ENCODE measurements around the gene SDK1. TPM values are rescaled to one million over a fixed set of nuclear protein-coding genes. Genes with fewer than 3 reads are reported as not detected.

The SDK1 gene
- total and polyA plus RNA-seq, 10 of the 15 experiments (the other 5 are each of a cell fraction or from before 2014, with no cell fraction given), result 0.14 to 0.33 TPM; not detected in 8

DNA sequence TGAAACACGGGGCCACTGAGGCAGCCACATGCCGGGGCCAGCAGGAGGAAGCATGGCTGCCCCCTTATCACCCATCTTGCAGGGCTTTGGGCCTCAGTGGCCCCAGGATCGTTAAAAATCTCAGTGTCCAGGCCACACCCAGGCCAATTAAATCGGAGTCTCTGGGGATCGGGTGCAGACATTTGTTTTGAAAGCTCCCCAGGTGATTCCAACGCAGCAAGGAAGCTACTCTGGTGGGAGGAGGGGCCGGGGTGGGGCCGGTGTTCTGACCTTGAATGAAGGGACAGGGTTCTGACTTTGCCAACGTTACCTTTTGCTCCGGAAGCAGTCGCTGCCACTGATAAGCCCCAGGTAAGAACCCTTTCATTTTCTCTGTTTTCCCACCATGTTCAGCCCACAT, 968.7 kb downstream of the SDK1 start:
- RAD21 ChIA-PET (ENCODE audit: unreplicated experiment), result no interaction called here
- DNase-seq (ENCODE audit: low read depth, low spot score) (no peak), FAIRE-seq (no peak), ATAC-seq (no peak)
- Histone ChIP-seq H3K4me3 (no peak overlapping the region), H3K27me3 (replicated peaks in 1 of 2; ENCODE audit: control insufficient read depth in 2 of 2, insufficient read depth in 2 of 2, low read length in 1 of 2) (no peaks in the 10 kb centered on the region), H2AFZ (ENCODE audit: control insufficient read depth, low read depth, low read length) (no peak overlapping the region), H3K36me3 (ENCODE audit: control insufficient read depth in 2 of 2, insufficient read depth in 2 of 2, low read length in 1 of 2) (no peaks in the 10 kb centered on the region), H4K20me1 (ENCODE audit: control insufficient read depth, insufficient read depth) (no peaks in the 10 kb centered on the region), H3K79me2 (ENCODE audit: control insufficient read depth, insufficient read depth, low read length) (no peaks in the 10 kb centered on the region), H3K27ac (ENCODE audit: control insufficient read depth, insufficient read depth) (no peak overlapping the region), H3K4me1 (ENCODE audit: control insufficient read depth, insufficient read depth, low read length) (no peaks in the 10 kb centered on the region), H3K4me2 (ENCODE audit: control insufficient read depth, insufficient read depth) (no peak overlapping the region), H3K9ac (ENCODE audit: control insufficient read depth, insufficient read depth, low read length) (no peak overlapping the region), H3K9me3 (replicated peaks; ENCODE audit: control insufficient read depth, insufficient read depth, low read length) (peaks cover 2% of the 10 kb centered on the region; the same call in 1 of the 3 replicates)
- SMC1A ChIA-PET (ENCODE audit: uncharacterized antibody, unreplicated experiment), result no interaction called here
- intact Hi-C loops (cut with micrococcal nuclease; ENCODE audit: unreplicated experiment) (no loop called here), in situ Hi-C loops (cut with MboI) (no loop called here)
- POLR2A ChIA-PET, result no interaction called here
- no TSS peak for BruUV-seq (replicated peaks)
- TF ChIP-seq, protein P1, sequence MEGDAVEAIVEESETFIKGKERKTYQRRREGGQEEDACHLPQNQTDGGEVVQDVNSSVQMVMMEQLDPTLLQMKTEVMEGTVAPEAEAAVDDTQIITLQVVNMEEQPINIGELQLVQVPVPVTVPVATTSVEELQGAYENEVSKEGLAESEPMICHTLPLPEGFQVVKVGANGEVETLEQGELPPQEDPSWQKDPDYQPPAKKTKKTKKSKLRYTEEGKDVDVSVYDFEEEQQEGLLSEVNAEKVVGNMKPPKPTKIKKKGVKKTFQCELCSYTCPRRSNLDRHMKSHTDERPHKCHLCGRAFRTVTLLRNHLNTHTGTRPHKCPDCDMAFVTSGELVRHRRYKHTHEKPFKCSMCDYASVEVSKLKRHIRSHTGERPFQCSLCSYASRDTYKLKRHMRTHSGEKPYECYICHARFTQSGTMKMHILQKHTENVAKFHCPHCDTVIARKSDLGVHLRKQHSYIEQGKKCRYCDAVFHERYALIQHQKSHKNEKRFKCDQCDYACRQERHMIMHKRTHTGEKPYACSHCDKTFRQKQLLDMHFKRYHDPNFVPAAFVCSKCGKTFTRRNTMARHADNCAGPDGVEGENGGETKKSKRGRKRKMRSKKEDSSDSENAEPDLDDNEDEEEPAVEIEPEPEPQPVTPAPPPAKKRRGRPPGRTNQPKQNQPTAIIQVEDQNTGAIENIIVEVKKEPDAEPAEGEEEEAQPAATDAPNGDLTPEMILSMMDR (IDR thresholded peaks at IDR 0.05 in 2 of 3, conservative IDR thresholded peaks at IDR 0.05 in 1 of 3; ENCODE audit: control insufficient read depth in 2 of 3, extremely low read depth in 1 of 3, insufficient read depth in 1 of 3, low read depth in 3 of 3, low read length in 3 of 3), result no peak
- no peak for TF ChIP-seq PML (IDR thresholded peaks at IDR 0.05; ENCODE audit: low read length)
- TF ChIP-seq, protein P2, sequence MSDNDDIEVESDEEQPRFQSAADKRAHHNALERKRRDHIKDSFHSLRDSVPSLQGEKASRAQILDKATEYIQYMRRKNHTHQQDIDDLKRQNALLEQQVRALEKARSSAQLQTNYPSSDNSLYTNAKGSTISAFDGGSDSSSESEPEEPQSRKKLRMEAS (IDR thresholded peaks at IDR 0.05; ENCODE audit: low read depth, low read length), result no peak
- TF ChIP-seq NFYB (IDR thresholded peaks at IDR 0.05; ENCODE audit: insufficient read depth, low read depth, low read length), result no peak
- no peak for TF ChIP-seq FOS (IDR thresholded peaks at IDR 0.05; ENCODE audit: borderline replicate concordance, extremely low read depth, insufficient read length)
- no peak for TF ChIP-seq KAT2A (conservative IDR thresholded peaks at IDR 0.05; ENCODE audit: control insufficient read depth, low read depth, low read length)
- TF ChIP-seq FOXK2 (IDR thresholded peaks at IDR 0.05), result no peak
- no peak for TF ChIP-seq CREM (IDR thresholded peaks at IDR 0.05; ENCODE audit: low read depth)
- TF ChIP-seq, protein P3, sequence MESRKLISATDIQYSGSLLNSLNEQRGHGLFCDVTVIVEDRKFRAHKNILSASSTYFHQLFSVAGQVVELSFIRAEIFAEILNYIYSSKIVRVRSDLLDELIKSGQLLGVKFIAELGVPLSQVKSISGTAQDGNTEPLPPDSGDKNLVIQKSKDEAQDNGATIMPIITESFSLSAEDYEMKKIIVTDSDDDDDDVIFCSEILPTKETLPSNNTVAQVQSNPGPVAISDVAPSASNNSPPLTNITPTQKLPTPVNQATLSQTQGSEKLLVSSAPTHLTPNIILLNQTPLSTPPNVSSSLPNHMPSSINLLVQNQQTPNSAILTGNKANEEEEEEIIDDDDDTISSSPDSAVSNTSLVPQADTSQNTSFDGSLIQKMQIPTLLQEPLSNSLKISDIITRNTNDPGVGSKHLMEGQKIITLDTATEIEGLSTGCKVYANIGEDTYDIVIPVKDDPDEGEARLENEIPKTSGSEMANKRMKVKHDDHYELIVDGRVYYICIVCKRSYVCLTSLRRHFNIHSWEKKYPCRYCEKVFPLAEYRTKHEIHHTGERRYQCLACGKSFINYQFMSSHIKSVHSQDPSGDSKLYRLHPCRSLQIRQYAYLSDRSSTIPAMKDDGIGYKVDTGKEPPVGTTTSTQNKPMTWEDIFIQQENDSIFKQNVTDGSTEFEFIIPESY (IDR thresholded peaks at IDR 0.05), result no peak
- no peak for TF ChIP-seq MXI1 (IDR thresholded peaks at IDR 0.05; ENCODE audit: low read depth, low read length)
- TF ChIP-seq, protein P4, sequence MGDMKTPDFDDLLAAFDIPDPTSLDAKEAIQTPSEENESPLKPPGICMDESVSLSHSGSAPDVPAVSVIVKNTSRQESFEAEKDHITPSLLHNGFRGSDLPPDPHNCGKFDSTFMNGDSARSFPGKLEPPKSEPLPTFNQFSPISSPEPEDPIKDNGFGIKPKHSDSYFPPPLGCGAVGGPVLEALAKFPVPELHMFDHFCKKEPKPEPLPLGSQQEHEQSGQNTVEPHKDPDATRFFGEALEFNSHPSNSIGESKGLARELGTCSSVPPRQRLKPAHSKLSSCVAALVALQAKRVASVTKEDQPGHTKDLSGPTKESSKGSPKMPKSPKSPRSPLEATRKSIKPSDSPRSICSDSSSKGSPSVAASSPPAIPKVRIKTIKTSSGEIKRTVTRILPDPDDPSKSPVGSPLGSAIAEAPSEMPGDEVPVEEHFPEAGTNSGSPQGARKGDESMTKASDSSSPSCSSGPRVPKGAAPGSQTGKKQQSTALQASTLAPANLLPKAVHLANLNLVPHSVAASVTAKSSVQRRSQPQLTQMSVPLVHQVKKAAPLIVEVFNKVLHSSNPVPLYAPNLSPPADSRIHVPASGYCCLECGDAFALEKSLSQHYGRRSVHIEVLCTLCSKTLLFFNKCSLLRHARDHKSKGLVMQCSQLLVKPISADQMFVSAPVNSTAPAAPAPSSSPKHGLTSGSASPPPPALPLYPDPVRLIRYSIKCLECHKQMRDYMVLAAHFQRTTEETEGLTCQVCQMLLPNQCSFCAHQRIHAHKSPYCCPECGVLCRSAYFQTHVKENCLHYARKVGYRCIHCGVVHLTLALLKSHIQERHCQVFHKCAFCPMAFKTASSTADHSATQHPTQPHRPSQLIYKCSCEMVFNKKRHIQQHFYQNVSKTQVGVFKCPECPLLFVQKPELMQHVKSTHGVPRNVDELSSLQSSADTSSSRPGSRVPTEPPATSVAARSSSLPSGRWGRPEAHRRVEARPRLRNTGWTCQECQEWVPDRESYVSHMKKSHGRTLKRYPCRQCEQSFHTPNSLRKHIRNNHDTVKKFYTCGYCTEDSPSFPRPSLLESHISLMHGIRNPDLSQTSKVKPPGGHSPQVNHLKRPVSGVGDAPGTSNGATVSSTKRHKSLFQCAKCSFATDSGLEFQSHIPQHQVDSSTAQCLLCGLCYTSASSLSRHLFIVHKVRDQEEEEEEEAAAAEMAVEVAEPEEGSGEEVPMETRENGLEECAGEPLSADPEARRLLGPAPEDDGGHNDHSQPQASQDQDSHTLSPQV (IDR thresholded peaks at IDR 0.05), result no peak
- WGBS (ENCODE audit: insufficient coverage, insufficient replicate concordance, low lambda C conversion rate, missing lambda C conversion rate), result 61% methylated on average over 11 of the region's 11 CpGs
- CTCF ChIA-PET, result no interaction called here

All from GM12878 (cell line).